K562 (cell line): Measurements from ENCODE around the gene SMCHD1. TPM values are rescaled to one million over a fixed set of nuclear protein-coding genes. Genes with fewer than 3 reads are reported as not detected.

Experiments
- CAMTA2 ChIP-seq: fragments of 250-450 bp; sonication (Bioruptor Pico); conservative IDR thresholded peaks from 2 replicates; pipeline ENCODE4 v1.5.1; 2022
- DMBX1 ChIP-seq: fragments of 250-450 bp; sonication (Bioruptor Pico); IDR thresholded peaks from 2 replicates; pipeline ENCODE4 v1.8.0; 2022; ENCODE audit warnings: inconsistent platforms, mild to moderate bottlenecking, moderate library complexity, borderline replicate concordance
- FOXK1 ChIP-seq: sonication (generic); formaldehyde crosslinking; IDR thresholded peaks from 2 replicates; pipeline ENCODE4 v1.8.0; 2022; ENCODE audit warnings: missing genetic modification reagents, mild to moderate bottlenecking, borderline replicate concordance
- FOXK2 ChIP-seq, 2 experiments: fragments of 450-650 bp; IDR thresholded peaks in 1 of 2; conservative IDR thresholded peaks in 1 of 2; 2 replicates each; pipeline ENCODE4 v1.6.1; 2016; ENCODE audit warnings: low read depth in 2 of 2, mild to moderate bottlenecking in 1 of 2
- GABPB1 ChIP-seq: sonication (generic); formaldehyde crosslinking; IDR thresholded peaks from 2 replicates; pipeline ENCODE4 v1.8.0; 2022; ENCODE audit warnings: mild to moderate bottlenecking, missing genetic modification reagents
- HMGN3 ChIP-seq: IDR thresholded peaks from 2 replicates; pipeline ENCODE4 v1.6.1; 2011; ENCODE audit warnings: borderline replicate concordance, low read depth, mild to moderate bottlenecking, mixed read lengths, low read length; ENCODE audit not compliant: insufficient read length; ENCODE audit errors: extremely low read depth
- MAFG ChIP-seq: fragments of 450-650 bp; conservative IDR thresholded peaks from 2 replicates; pipeline ENCODE4 v1.6.1; 2016; ENCODE audit warnings: missing genetic modification characterization, missing compliant biosample characterization
- NBN ChIP-seq: fragments of 450-650 bp; IDR thresholded peaks from 2 replicates; pipeline ENCODE4 v1.6.1; 2016; ENCODE audit warnings: low read depth, mild to moderate bottlenecking
- NEUROD1 ChIP-seq: fragments of 150-350 bp; IDR thresholded peaks from 2 replicates; pipeline ENCODE4 v1.6.1; 2014; ENCODE audit warnings: borderline replicate concordance, low read length, low read depth; ENCODE audit not compliant: partially characterized antibody
- NFE2L1 ChIP-seq: fragments of 450-650 bp; IDR thresholded peaks from 2 replicates; pipeline ENCODE4 v1.6.1; 2016; ENCODE audit warnings: missing genetic modification characterization, low read depth, mild to moderate bottlenecking, missing compliant biosample characterization, moderate library complexity, borderline replicate concordance
- PTBP1 ChIP-seq: fragments of 200-400 bp; formaldehyde crosslinking; IDR thresholded peaks from 2 replicates; pipeline ENCODE4 v1.6.1; 2017; ENCODE audit warnings: low read depth, low read length
- RBM34 ChIP-seq: fragments of 200-400 bp; formaldehyde crosslinking; IDR thresholded peaks from 2 replicates; pipeline ENCODE4 v1.6.1; 2018; ENCODE audit warnings: low read length, borderline replicate concordance; ENCODE audit not compliant: insufficient read depth
- SAFB2 ChIP-seq: fragments of 200-400 bp; formaldehyde crosslinking; IDR thresholded peaks from 2 replicates; pipeline ENCODE4 v1.6.1; 2018; ENCODE audit warnings: borderline replicate concordance, low read length, low read depth, moderate library complexity; ENCODE audit not compliant: severe bottlenecking
- SMARCA4 ChIP-seq: fragments of 450-650 bp; IDR thresholded peaks from 2 replicates; pipeline ENCODE4 v1.6.1; 2016
- SMARCC2 ChIP-seq: fragments of 450-650 bp; IDR thresholded peaks from 2 replicates; pipeline ENCODE4 v1.6.1; 2017; ENCODE audit warnings: antibody characterized with exemption, moderate library complexity, mild to moderate bottlenecking, low read depth
- TOE1 ChIP-seq, 2 experiments: fragments of 450-650 bp in 1 of 2; sonication (generic) in 1 of 2; formaldehyde crosslinking in 1 of 2; IDR thresholded peaks; 2 replicates each; pipeline versions ENCODE4 v1.7.1 to v1.8.0; 2016 to 2022; ENCODE audit warnings: borderline replicate concordance in 2 of 2, mild to moderate bottlenecking in 2 of 2, antibody characterized with exemption in 1 of 2, inconsistent platforms in 1 of 2, low read depth in 1 of 2, missing genetic modification reagents in 1 of 2, moderate library complexity in 1 of 2
- XRCC3 ChIP-seq: fragments of 450-650 bp; IDR thresholded peaks from 2 replicates; pipeline ENCODE4 v1.6.1; 2017; ENCODE audit warnings: mild to moderate bottlenecking, moderate library complexity
- ZKSCAN3 ChIP-seq: fragments of 250-450 bp; sonication (Bioruptor Pico); IDR thresholded peaks from 2 replicates; pipeline ENCODE4 v1.4.0; 2020
- ZNF124 ChIP-seq: sonication (generic); formaldehyde crosslinking; IDR thresholded peaks from 2 replicates; pipeline ENCODE4 v1.8.1; 2022; ENCODE audit warnings: missing genetic modification reagents
- ZNF23 ChIP-seq: fragments of 250-450 bp; sonication (Bioruptor Pico); IDR thresholded peaks from 2 replicates; pipeline ENCODE4 v1.4.0; 2020; ENCODE audit warnings: mild to moderate bottlenecking
- ZNF778 ChIP-seq: fragments of 450-650 bp; formaldehyde crosslinking; IDR thresholded peaks from 2 replicates; pipeline ENCODE4 v1.4.0; 2020; ENCODE audit warnings: mild to moderate bottlenecking, moderate library complexity
- polyA plus RNA-seq, 8 experiments: library from polyadenylated mRNA; depleted of rRNA in 4 of 8; stranded (reverse) in 5 of 8; unstranded in 3 of 8; fragments of >200 nt; fragmentation: Nextera tagmentation in 2 of 8; fragmentation: Illumina TruSeq in 1 of 8; extraction: Ambion mirVana in 2 of 8; extraction: Trizol in 1 of 8; gene quantifications; 2 replicates each; pipeline versions ENCODE4 v1.2.1 to v1.2.3, GENCODE V29; 2011 to 2014; ENCODE audit warnings: inconsistent platforms in 1 of 8, missing spikeins in 1 of 8
- total RNA-seq, 7 experiments: library from RNA; depleted of rRNA in 6 of 7; stranded (reverse); fragments of >200 nt in 6 of 7; fragmentation: Illumina TruSeq in 2 of 7; extraction: Trizol in 2 of 7; gene quantifications; 2 replicates each; pipeline versions ENCODE4 v1.2.1 to v1.2.3, GENCODE V29; 2011 to 2021; ENCODE audit warnings: low replicate concordance in 1 of 7
- TF ChIP-seq, protein P1 (sequence below), 2 experiments: fragments of 450-650 bp; IDR thresholded peaks; 2 replicates each; pipeline ENCODE4 v1.6.1; 2016
- TF ChIP-seq, protein P2 (sequence below), 3 experiments: IDR thresholded peaks in 2 of 3; conservative IDR thresholded peaks in 1 of 3; 2 replicates each; pipeline ENCODE4 v1.5.1; 2011 to 2012; ENCODE audit warnings: low read length in 3 of 3, mild to moderate bottlenecking in 3 of 3, control low read depth in 2 of 3, improper control_type of control experiment in 1 of 3, inconsistent platforms in 1 of 3, low read depth in 1 of 3, mixed read lengths in 1 of 3, moderate library complexity in 1 of 3; ENCODE audit not compliant: insufficient read depth in 2 of 3

SMCHD1 gene
- total and polyA plus RNA-seq, 9 of the 15 experiments (the other 6 are each of a cell fraction or from before 2014, with no cell fraction given): 6.3 to 144 (median 72.7) TPM

GRCh38 chr18:2656237-2656980 lies 883 bp downstream of the SMCHD1 start (continued):
- no peak for TF ChIP-seq NFE2L1 (tag)
- no peak for TF ChIP-seq RBM34
- TF ChIP-seq, protein P1, sequence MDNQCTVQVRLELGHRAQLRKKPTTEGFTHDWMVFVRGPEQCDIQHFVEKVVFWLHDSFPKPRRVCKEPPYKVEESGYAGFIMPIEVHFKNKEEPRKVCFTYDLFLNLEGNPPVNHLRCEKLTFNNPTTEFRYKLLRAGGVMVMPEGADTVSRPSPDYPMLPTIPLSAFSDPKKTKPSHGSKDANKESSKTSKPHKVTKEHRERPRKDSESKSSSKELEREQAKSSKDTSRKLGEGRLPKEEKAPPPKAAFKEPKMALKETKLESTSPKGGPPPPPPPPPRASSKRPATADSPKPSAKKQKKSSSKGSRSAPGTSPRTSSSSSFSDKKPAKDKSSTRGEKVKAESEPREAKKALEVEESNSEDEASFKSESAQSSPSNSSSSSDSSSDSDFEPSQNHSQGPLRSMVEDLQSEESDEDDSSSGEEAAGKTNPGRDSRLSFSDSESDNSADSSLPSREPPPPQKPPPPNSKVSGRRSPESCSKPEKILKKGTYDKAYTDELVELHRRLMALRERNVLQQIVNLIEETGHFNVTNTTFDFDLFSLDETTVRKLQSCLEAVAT (IDR thresholded peaks at IDR 0.05): no peak; a peak in 2 of 4 replicates
- no peak for TF ChIP-seq ZNF124
- peak; percentile 12; the same call in 1 of the 2 replicates for TF ChIP-seq SMARCC2
- TF ChIP-seq ZNF778: no peak
- TF ChIP-seq NEUROD1: no peak
- TF ChIP-seq SAFB2: no peak
- TF ChIP-seq, protein P2, sequence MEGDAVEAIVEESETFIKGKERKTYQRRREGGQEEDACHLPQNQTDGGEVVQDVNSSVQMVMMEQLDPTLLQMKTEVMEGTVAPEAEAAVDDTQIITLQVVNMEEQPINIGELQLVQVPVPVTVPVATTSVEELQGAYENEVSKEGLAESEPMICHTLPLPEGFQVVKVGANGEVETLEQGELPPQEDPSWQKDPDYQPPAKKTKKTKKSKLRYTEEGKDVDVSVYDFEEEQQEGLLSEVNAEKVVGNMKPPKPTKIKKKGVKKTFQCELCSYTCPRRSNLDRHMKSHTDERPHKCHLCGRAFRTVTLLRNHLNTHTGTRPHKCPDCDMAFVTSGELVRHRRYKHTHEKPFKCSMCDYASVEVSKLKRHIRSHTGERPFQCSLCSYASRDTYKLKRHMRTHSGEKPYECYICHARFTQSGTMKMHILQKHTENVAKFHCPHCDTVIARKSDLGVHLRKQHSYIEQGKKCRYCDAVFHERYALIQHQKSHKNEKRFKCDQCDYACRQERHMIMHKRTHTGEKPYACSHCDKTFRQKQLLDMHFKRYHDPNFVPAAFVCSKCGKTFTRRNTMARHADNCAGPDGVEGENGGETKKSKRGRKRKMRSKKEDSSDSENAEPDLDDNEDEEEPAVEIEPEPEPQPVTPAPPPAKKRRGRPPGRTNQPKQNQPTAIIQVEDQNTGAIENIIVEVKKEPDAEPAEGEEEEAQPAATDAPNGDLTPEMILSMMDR (IDR thresholded peaks at IDR 0.05 in 2 of 3, conservative IDR thresholded peaks at IDR 0.05 in 1 of 3; ENCODE audit: insufficient read depth in 2 of 3, low read depth in 1 of 3, low read length in 3 of 3): no peak
- no peak for TF ChIP-seq FOXK2 (conservative IDR thresholded peaks at IDR 0.05 in 1 of 2, IDR thresholded peaks at IDR 0.05 in 1 of 2; ENCODE audit: low read depth in 2 of 2)
- no peak for TF ChIP-seq ZKSCAN3 (CRISPR knock-in tag)
- TF ChIP-seq HMGN3: peak; percentile 25
- TF ChIP-seq ZNF23 (CRISPR knock-in tag): no peak
- no peak; the same call in 1 of the 2 replicates for TF ChIP-seq GABPB1 (CRISPR knock-in tag)
- 0 out of 2 replicates have a peak, but pooled peaks have one; percentile 44 for TF ChIP-seq FOXK1 (CRISPR knock-in tag)
- no peak for TF ChIP-seq DMBX1 (CRISPR knock-in tag)
- no peak for TF ChIP-seq MAFG (tag)
- peak; percentile 75; the same call in 1 of the 2 replicates for TF ChIP-seq CAMTA2 (CRISPR knock-in tag)
- no peak for TF ChIP-seq XRCC3
- no peak; the same call in none of the 2 replicates for TF ChIP-seq SMARCA4
- no peak; the same call in 1 of the 2 replicates for TF ChIP-seq TOE1 (IDR thresholded peaks at IDR 0.05; ENCODE audit: borderline replicate concordance)
- TF ChIP-seq TOE1 (CRISPR knock-in tag; IDR thresholded peaks at IDR 0.05; ENCODE audit: borderline replicate concordance, low read depth): no peak
- TF ChIP-seq PTBP1: no peak
- no peak for TF ChIP-seq NBN
